HepG2 (cell line): ENCODE measurements around the gene GFY. TPM values are rescaled to one million over a fixed set of nuclear protein-coding genes. Genes with fewer than 3 reads are reported as not detected.
A peak's percentile ranks its signal among the peaks of the same experiment; 100 is the strongest.

Experiments used
- DBP ChIP-seq: sonication (generic); formaldehyde crosslinking; IDR thresholded peaks from 2 replicates; pipeline ENCODE4 v1.4.0; 2020; ENCODE audit warnings: missing genetic modification reagents; ENCODE audit errors: not compliant biosample characterization
- ELF3 ChIP-seq: IDR thresholded peaks from 2 replicates; pipeline ENCODE4 v1.6.1; 2016; ENCODE audit warnings: missing genetic modification reagents, missing compliant biosample characterization
- FOXC1 ChIP-seq: sonication (generic); formaldehyde crosslinking; IDR thresholded peaks from 2 replicates; pipeline ENCODE4 v1.8.0; 2022; ENCODE audit warnings: mild to moderate bottlenecking, missing genetic modification reagents, borderline replicate concordance
- GMEB1 ChIP-seq: sonication (generic); formaldehyde crosslinking; IDR thresholded peaks from 2 replicates; pipeline ENCODE4 v1.5.1; 2020; ENCODE audit warnings: missing genetic modification reagents, mild to moderate bottlenecking, borderline replicate concordance
- HNF4A ChIP-seq: sonication (generic); formaldehyde crosslinking; IDR thresholded peaks from 2 replicates; pipeline ENCODE4 v1.4.0; 2020; ENCODE audit warnings: missing genetic modification reagents
- HNF4G ChIP-seq, 2 experiments: sonication (generic) in 1 of 2; formaldehyde crosslinking in 1 of 2; IDR thresholded peaks; 2 replicates each; pipeline versions ENCODE4 v1.4.0 to v1.6.1; 2011 to 2020; ENCODE audit warnings: borderline replicate concordance in 2 of 2, low read depth in 2 of 2, mild to moderate bottlenecking in 2 of 2, low read length in 1 of 2, missing genetic modification reagents in 1 of 2, moderate library complexity in 1 of 2
- POGK ChIP-seq: sonication (generic); formaldehyde crosslinking; conservative IDR thresholded peaks from 2 replicates; pipeline ENCODE4 v1.8.0; 2022; ENCODE audit warnings: mild to moderate bottlenecking, moderate library complexity, missing genetic modification reagents
- POLR2A ChIP-seq, 2 experiments: IDR thresholded peaks; 2 replicates each; pipeline ENCODE4 v1.6.1; 2011; ENCODE audit warnings: low read depth in 2 of 2, low read length in 2 of 2, mild to moderate bottlenecking in 1 of 2, moderate library complexity in 1 of 2; ENCODE audit not compliant: insufficient read depth in 1 of 2
- REPIN1 ChIP-seq: sonication (generic); formaldehyde crosslinking; IDR thresholded peaks from 2 replicates; pipeline ENCODE4 v1.8.0; 2022; ENCODE audit warnings: missing genetic modification reagents, low read depth, mild to moderate bottlenecking, borderline replicate concordance
- RXRB ChIP-seq: IDR thresholded peaks from 2 replicates; pipeline ENCODE4 v1.6.1; 2016; ENCODE audit warnings: borderline replicate concordance, missing genetic modification reagents, missing compliant biosample characterization
- SKIL ChIP-seq: sonication (generic); formaldehyde crosslinking; IDR thresholded peaks from 2 replicates; pipeline ENCODE4 v1.8.0; 2022; ENCODE audit warnings: missing genetic modification reagents, mild to moderate bottlenecking, moderate library complexity, borderline replicate concordance
- SP5 ChIP-seq: IDR thresholded peaks from 2 replicates; pipeline ENCODE4 v1.6.1; 2016; ENCODE audit warnings: low read depth, borderline replicate concordance
- ZBTB26 ChIP-seq: IDR thresholded peaks from 2 replicates; pipeline ENCODE4 v1.6.1; 2016; ENCODE audit warnings: missing compliant biosample characterization, missing genetic modification reagents, borderline replicate concordance
- ZFAT ChIP-seq: sonication (generic); formaldehyde crosslinking; conservative IDR thresholded peaks from 2 replicates; pipeline ENCODE4 v1.8.1; 2023; ENCODE audit warnings: missing genetic modification reagents, inconsistent platforms
- ZNF143 ChIP-seq: sonication (generic); formaldehyde crosslinking; IDR thresholded peaks from 2 replicates; pipeline ENCODE4 v1.4.0; 2020; ENCODE audit warnings: missing genetic modification reagents
- ZNF281 ChIP-seq: sonication (generic); formaldehyde crosslinking; IDR thresholded peaks from 2 replicates; pipeline ENCODE4 v1.4.0; 2020; ENCODE audit warnings: missing genetic modification reagents, borderline replicate concordance
- ZNF772 ChIP-seq: sonication (generic); formaldehyde crosslinking; IDR thresholded peaks from 2 replicates; pipeline ENCODE4 v1.5.0; 2020; ENCODE audit warnings: mild to moderate bottlenecking, missing genetic modification reagents
- polyA plus RNA-seq, 8 experiments: library from polyadenylated mRNA; depleted of rRNA in 3 of 8; stranded (reverse) in 7 of 8; unstranded in 1 of 8; fragments of >200 nt; fragmentation: Illumina TruSeq in 4 of 8; extraction: Trizol in 4 of 8; gene quantifications; 2 replicates each; pipeline versions ENCODE4 v1.2.1 to v1.2.3, GENCODE V29; 2011 to 2016; ENCODE audit warnings: low read depth in 4 of 8, missing spikeins in 1 of 8, mixed read lengths in 1 of 8; ENCODE audit not compliant: insufficient read depth in 1 of 8
- total RNA-seq, 5 experiments: library from RNA; depleted of rRNA; stranded (reverse); fragments of >200 nt; fragmentation: Illumina TruSeq; extraction: Trizol; gene quantifications; 2 replicates each; pipeline ENCODE4 v1.2.3, GENCODE V29; 2016; ENCODE audit warnings: low read depth in 1 of 5

The GFY gene
- total and polyA plus RNA-seq, 2 of the 13 experiments (the other 11 are each of a cell fraction or from before 2014, with no cell fraction given): not detected

GRCh38 chr19:49453013-49453756 is 28.0 kb downstream of the GFY start, which contains the start of gene ALDH16A1 (continued):
- no peak for TF ChIP-seq ZNF281 (CRISPR knock-in tag)
- peak; percentile 21; the same call in 1 of the 2 replicates for TF ChIP-seq REPIN1
- peak; percentile 33; the same call in 1 of the 2 replicates for TF ChIP-seq FOXC1 (CRISPR knock-in tag)
- TF ChIP-seq HNF4G (IDR thresholded peaks at IDR 0.05; ENCODE audit: borderline replicate concordance, low read depth, low read length): peak; percentile 35; the same call in 1 of the 2 replicates
- TF ChIP-seq HNF4G (CRISPR knock-in tag; IDR thresholded peaks at IDR 0.05; ENCODE audit: borderline replicate concordance, low read depth): no peak
- TF ChIP-seq SKIL (CRISPR knock-in tag): no peak
- peak; percentile 92 for TF ChIP-seq ZNF143
- no peak for TF ChIP-seq DBP (CRISPR knock-in tag)
- peak; percentile 3; the same call in 1 of the 2 replicates for TF ChIP-seq RXRB (CRISPR knock-in tag)
- TF ChIP-seq ELF3 (CRISPR knock-in tag): peak; percentile 17
- TF ChIP-seq SP5: peak; percentile 85
- TF ChIP-seq ZNF772: no peak
- no peak for TF ChIP-seq ZFAT
- peak; percentile 79 for TF ChIP-seq POGK (CRISPR knock-in tag)
- TF ChIP-seq POLR2A (IDR thresholded peaks at IDR 0.05; ENCODE audit: insufficient read depth in 1 of 2, low read depth in 2 of 2, low read length in 2 of 2): peak; percentile 95 to 98
- TF ChIP-seq ZBTB26 (CRISPR knock-in tag): no peak
- TF ChIP-seq GMEB1 (CRISPR knock-in tag): peak; percentile 73
- no peak; the same call in 1 of the 2 replicates for TF ChIP-seq HNF4A (CRISPR knock-in tag)
